Liver (tissue), 3 donors: ENCODE measurements around the gene KMT2A.
"Not testable (repeated sequence)": the region's sequence is repeated elsewhere in the genome, so short reads cannot be mapped to it uniquely, and the experiment has no call there.

Experiments used
- CTCF ChIP-seq: fragments of 150-350 bp; IDR thresholded peaks from 2 replicates; pipeline ENCODE4 v1.5.1; 2017; ENCODE audit warnings: improper control_type of control experiment, low read depth, low read length; ENCODE audit not compliant: missing input control
- RAD21 ChIP-seq, 2 donors: IDR thresholded peaks; 2 replicates each; pipeline ENCODE4 v1.6.1; 2016; ENCODE audit warnings: antibody characterized with exemption in 2 of 2, mild to moderate bottlenecking in 2 of 2
- YY1 ChIP-seq: IDR thresholded peaks from 2 replicates; pipeline ENCODE4 v1.6.1; 2016; ENCODE audit warnings: antibody characterized with exemption, mild to moderate bottlenecking
- ZBTB33 ChIP-seq: IDR thresholded peaks from 2 replicates; pipeline ENCODE4 v1.6.1; 2016; ENCODE audit warnings: antibody characterized with exemption
- donor health status: healthy.
- donor health status: healthy.

- TF ChIP-seq CTCF; YY1; ZBTB33; RAD21 (IDR thresholded peaks at IDR 0.05): not testable (repeated sequence)
Measured at GRCh38 chr11:118481238-118481637, 44.9 kb downstream of the KMT2A start.
